H4 (cell line): ENCODE measurements around the gene OPCML. TPM values are rescaled to one million over a fixed set of nuclear protein-coding genes. Genes with fewer than 3 reads are reported as not detected.

Experiments used
- DNase-seq: peaks from one replicate; pipeline ENCODE4 v3.0.0-alpha.2; 2015; ENCODE audit warnings: low spot score
- total RNA-seq: library from RNA; depleted of rRNA; stranded (reverse); fragments of >200 nt; shearing (Covaris generic); gene quantifications from 2 replicates; pipeline ENCODE4 v1.2.3, GENCODE V29; 2014

Gene OPCML
- total RNA-seq, 1 experiment from 2014 or later, result 0.12 TPM

- DNase-seq, result no peak
Measured at GRCh38 chr11:132563050-132563449, 969.3 kb downstream of the OPCML start.

GRCh38 chr11:132561937-132562336 lies 970.4 kb downstream of the OPCML start:
- no peak for DNase-seq

GRCh38 chr11:132559331-132560036 lies 972.8 kb downstream of the OPCML start:
- DNase-seq, result no peak

- DNase-seq, result no peak
Measured at GRCh38 chr11:132556316-132556715, 976.0 kb downstream of the OPCML start.

- no peak for DNase-seq
Measured at GRCh38 chr11:132555617-132556016, 976.7 kb downstream of the OPCML start.

- DNase-seq, result no peak
Measured at GRCh38 chr11:132551016-132551415, 981.3 kb downstream of the OPCML start.

- DNase-seq, result no peak
Measured at GRCh38 chr11:132549561-132549960, 982.7 kb downstream of the OPCML start.

- peak; percentile 25 for DNase-seq
Measured at GRCh38 chr11:132549001-132549400, 983.3 kb downstream of the OPCML start.

- DNase-seq, result no peak
Measured at GRCh38 chr11:132544007-132544406, 988.3 kb downstream of the OPCML start.

- DNase-seq, result no peak
Measured at GRCh38 chr11:132541794-132542193, 990.5 kb downstream of the OPCML start.

GRCh38 chr11:132540581-132540980 lies 991.7 kb downstream of the OPCML start:
- DNase-seq, result no peak

- DNase-seq, result no peak
Measured at GRCh38 chr11:132539590-132540368, 992.5 kb downstream of the OPCML start.

GRCh38 chr11:132538642-132539041 lies 993.7 kb downstream of the OPCML start:
- DNase-seq, result no peak

- no peak for DNase-seq
Measured at GRCh38 chr11:132535830-132536229, 996.5 kb downstream of the OPCML start.

GRCh38 chr11:132531921-132532320 lies 1000.4 kb downstream of the OPCML start:
- DNase-seq, result no peak

- no peak for DNase-seq
Measured at GRCh38 chr11:132528181-132528580, 1004.1 kb downstream of the OPCML start.

- DNase-seq, result no peak
Measured at GRCh38 chr11:132523929-132524328, 1008.4 kb downstream of the OPCML start.

- DNase-seq, result no peak
Measured at GRCh38 chr11:132520199-132520598, 1012.1 kb downstream of the OPCML start.

GRCh38 chr11:132519241-132519815 lies 1013.0 kb downstream of the OPCML start:
- DNase-seq, result no peak

GRCh38 chr11:132504501-132505041 lies 1027.7 kb downstream of the OPCML start:
- DNase-seq, result peak; percentile 24

- no peak for DNase-seq
Measured at GRCh38 chr11:132501356-132501755, 1030.9 kb downstream of the OPCML start.

GRCh38 chr11:132499661-132500060 lies 1032.6 kb downstream of the OPCML start:
- no peak for DNase-seq

- DNase-seq, result peak; percentile 40
Measured at GRCh38 chr11:132496341-132496740, 1036.0 kb downstream of the OPCML start.
